KMS-11 (cell line): ENCODE results near the gene PGBD5.

ENCODE experiments used
- H2AFZ ChIP-seq: fragments of 200-600 bp; sonication (generic); 2 replicates; pipeline ENCODE4 v1.6.1; 2016; ENCODE audit warnings: antibody characterized with exemption, mixed run types, low read depth
- H3K27ac ChIP-seq: fragments of 200-600 bp; sonication (generic); 2 replicates; pipeline ENCODE4 v1.6.1; 2016; ENCODE audit warnings: mild to moderate bottlenecking, mixed run types
- H3K27me3 ChIP-seq: fragments of 200-600 bp; sonication (generic); 2 replicates; pipeline ENCODE4 v1.6.1; 2017; ENCODE audit warnings: mild to moderate bottlenecking, low read depth, mixed run types, moderate library complexity; ENCODE audit not compliant: insufficient read depth
- H3K36me3 ChIP-seq: fragments of 200-600 bp; sonication (generic); 2 replicates; pipeline ENCODE4 v1.6.1; 2017; ENCODE audit warnings: mild to moderate bottlenecking, mixed run types; ENCODE audit not compliant: insufficient read depth
- H3K4me1 ChIP-seq: fragments of 200-600 bp; sonication (generic); 2 replicates; pipeline ENCODE4 v1.6.1; 2016; ENCODE audit warnings: mild to moderate bottlenecking, low read depth, mixed run types; ENCODE audit not compliant: poor library complexity, severe bottlenecking
- H3K4me2 ChIP-seq: fragments of 200-600 bp; sonication (generic); 2 replicates; pipeline ENCODE4 v1.7.0; 2016; ENCODE audit warnings: mild to moderate bottlenecking, mixed run types
- H3K4me3 ChIP-seq: fragments of 200-600 bp; sonication (generic); IDR thresholded peaks from 2 replicates; pipeline ENCODE4 v1.6.1; 2017; ENCODE audit warnings: low read depth, low read length, mixed read lengths; ENCODE audit not compliant: insufficient read depth
- H3K79me2 ChIP-seq: fragments of 200-600 bp; sonication (generic); 2 replicates; pipeline ENCODE4 v1.6.1; 2016; ENCODE audit warnings: low read depth, mixed run types; ENCODE audit not compliant: insufficient read depth
- H3K9ac ChIP-seq: fragments of 200-600 bp; sonication (generic); 2 replicates; pipeline ENCODE4 v1.6.1; 2016; ENCODE audit warnings: mild to moderate bottlenecking, mixed run types
- H4K20me1 ChIP-seq: fragments of 200-600 bp; sonication (generic); 2 replicates; pipeline ENCODE4 v1.6.1; 2016; ENCODE audit warnings: mild to moderate bottlenecking, mixed run types; ENCODE audit not compliant: insufficient read depth
- CTCF ChIP-seq: fragments of 200-600 bp; sonication (generic); conservative IDR thresholded peaks from 2 replicates; pipeline ENCODE4 v1.6.1; 2017; ENCODE audit warnings: low read depth, mild to moderate bottlenecking, antibody characterized with exemption, low read length, moderate library complexity, mixed read lengths

PGBD5 gene

DNA sequence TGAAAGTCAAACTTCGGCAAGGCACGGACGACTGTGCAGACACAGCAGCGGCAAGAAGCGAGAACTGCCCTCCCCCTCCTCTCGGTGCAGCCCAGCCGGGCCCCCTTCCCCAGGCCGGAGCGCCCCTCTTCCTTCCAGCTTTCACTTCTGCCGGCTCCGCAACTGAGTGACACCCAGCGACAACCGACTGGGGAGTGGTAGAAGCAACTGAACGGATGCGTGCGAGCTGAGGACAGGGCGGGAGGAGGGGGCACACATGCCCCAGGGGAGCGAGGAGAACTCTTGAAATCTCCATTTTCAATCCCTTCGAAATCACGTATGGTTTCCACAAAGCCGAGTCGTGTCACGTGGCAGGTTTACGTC is 146.6 kb downstream of the PGBD5 start:
- Histone ChIP-seq H3K27ac (no peak overlapping the region), H3K36me3 (no peaks in the 10 kb centered on the region; the same call in 1 of the 2 replicates), H3K79me2 (no peaks in the 10 kb centered on the region), H4K20me1 (no peaks in the 10 kb centered on the region), H3K4me1 (no peaks in the 10 kb centered on the region), H2AFZ (no peak overlapping the region), H3K27me3 (no peaks in the 10 kb centered on the region), H3K9ac (no peak overlapping the region), H3K4me3 (no peak overlapping the region), H3K4me2 (no peak overlapping the region)
- TF ChIP-seq CTCF, result no peak

DNA sequence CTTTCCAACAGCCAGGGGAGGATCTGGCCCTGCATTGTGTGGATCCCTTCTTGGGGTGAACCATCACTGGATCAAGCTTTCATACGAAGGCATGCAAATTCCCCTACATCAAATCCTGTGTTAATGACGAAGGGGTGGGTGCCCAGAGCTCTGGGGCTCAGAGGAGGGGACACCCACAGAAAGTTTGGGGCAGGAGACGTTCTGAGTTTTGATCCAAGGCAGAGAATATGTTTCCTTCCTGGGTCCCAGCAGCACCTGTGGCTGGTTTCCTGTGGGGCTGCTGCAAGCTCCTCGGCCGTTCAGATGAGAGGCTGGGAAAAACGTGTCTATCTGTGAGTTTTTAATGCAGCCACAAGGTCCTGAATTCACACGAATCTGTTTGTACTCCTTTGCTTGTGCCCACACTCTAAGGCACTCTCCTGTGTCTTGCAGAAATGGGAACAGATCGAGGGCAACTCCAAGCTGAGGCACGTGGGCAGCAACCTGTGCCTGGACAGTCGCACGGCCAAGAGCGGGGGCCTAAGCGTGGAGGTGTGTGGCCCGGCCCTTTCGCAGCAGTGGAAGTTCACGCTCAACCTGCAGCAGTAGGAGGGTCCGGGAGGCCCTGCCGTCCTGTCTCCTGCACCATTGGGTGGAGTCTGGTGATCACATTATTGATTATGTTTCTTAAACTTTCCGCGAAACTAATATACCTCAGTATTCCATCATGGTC is 147.1 kb downstream of the PGBD5 start:
- H3K79me2 ChIP-seq, result no peaks in the 10 kb centered on the region
- H2AFZ ChIP-seq, result no peak overlapping the region
- H3K9ac ChIP-seq, result no peak overlapping the region
- H4K20me1 ChIP-seq, result no peaks in the 10 kb centered on the region
- H3K4me1 ChIP-seq, result no peaks in the 10 kb centered on the region
- H3K27me3 ChIP-seq, result no peaks in the 10 kb centered on the region
- no peak for TF ChIP-seq CTCF
- H3K36me3 ChIP-seq, result no peaks in the 10 kb centered on the region; the same call in 1 of the 2 replicates
- H3K4me3 ChIP-seq, result no peak overlapping the region
- H3K4me2 ChIP-seq, result no peak overlapping the region
- H3K27ac ChIP-seq, result no peak overlapping the region

DNA sequence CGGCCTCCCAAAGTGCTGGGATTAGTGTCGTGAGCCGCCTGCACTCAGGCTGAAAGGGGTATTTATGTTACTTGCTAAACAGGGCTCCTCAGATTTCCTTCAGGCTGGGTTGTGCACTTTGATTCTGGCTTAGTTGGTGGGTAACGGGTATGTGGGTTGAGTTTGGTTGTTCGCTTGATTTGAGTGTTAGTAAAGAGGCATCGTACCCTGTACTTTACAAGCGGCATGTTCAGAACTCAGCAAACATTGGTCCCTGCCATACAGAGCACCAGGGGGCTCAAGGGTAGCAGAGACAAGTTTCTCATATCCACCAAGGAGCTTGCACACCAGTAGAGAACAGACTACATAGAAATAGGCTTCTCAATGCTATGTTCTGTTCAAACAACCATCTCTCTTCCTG is 147.8 kb downstream of the PGBD5 start:
- no peak for TF ChIP-seq CTCF
- H3K79me2 ChIP-seq, result no peaks in the 10 kb centered on the region
- no peak overlapping the region for H3K9ac ChIP-seq
- H3K4me2 ChIP-seq, result no peak overlapping the region
- H3K4me3 ChIP-seq, result no peak overlapping the region
- H3K4me1 ChIP-seq, result no peaks in the 10 kb centered on the region
- no peaks in the 10 kb centered on the region for H3K27me3 ChIP-seq
- H3K36me3 ChIP-seq, result no peaks in the 10 kb centered on the region; the same call in 1 of the 2 replicates
- no peak overlapping the region for H3K27ac ChIP-seq
- H4K20me1 ChIP-seq, result no peaks in the 10 kb centered on the region
- no peak overlapping the region for H2AFZ ChIP-seq

DNA sequence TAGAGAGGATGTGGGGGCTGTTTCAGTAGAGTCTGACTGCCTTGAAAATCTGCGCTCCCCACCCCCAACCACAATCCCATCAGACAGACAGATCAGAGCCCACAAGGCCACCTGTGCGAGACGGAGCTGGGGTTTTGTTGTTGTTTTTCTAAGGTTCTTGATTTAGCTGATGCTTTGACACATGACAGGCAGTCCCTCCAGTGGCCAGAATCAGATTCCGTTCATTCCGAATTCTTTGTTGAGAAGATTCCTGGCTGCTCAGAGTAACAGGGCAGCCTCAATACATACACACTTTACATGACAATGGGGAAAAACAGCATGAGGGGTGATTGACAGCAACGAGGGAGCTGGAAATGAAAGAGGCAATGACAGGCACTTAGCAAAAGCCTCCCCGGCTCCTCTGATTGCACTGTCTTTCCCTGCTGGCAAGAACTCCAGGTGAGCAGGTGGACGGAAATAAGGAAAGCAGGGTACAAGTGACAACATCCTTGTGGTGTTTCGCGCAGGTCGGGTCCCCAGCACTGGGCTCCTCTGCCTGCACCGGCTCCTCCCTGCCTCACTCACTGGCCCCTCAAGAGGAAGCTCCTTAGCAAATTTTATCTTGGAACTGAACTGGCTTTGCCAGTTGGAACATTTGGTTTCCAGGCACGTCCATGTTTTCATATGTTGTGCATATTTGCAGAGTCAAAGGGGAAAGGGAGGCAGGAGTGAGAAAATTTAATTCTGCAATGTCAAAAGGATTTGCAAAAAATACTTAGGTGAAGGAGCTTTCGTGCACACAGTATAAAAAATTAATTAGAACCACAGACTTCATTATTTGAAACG is 148.7 kb downstream of the PGBD5 start:
- Histone ChIP-seq H4K20me1 (no peaks in the 10 kb centered on the region), H3K36me3 (no peaks in the 10 kb centered on the region; the same call in 1 of the 2 replicates), H3K79me2 (no peaks in the 10 kb centered on the region), H3K9ac (no peak overlapping the region), H3K27me3 (no peaks in the 10 kb centered on the region), H3K27ac (no peak overlapping the region), H3K4me3 (no peak overlapping the region), H3K4me1 (no peaks in the 10 kb centered on the region), H3K4me2 (no peak overlapping the region), H2AFZ (no peak overlapping the region)
- TF ChIP-seq CTCF, result no peak
